Measurements from ENCODE around the gene PANK4. TPM values are rescaled to one million over a fixed set of nuclear protein-coding genes. Genes with fewer than 3 reads are reported as not detected.
A peak's percentile ranks its signal among the peaks of the same experiment; 100 is the strongest.

Gene PANK4
- total RNA-seq, 4 donors from 2014 or later = 22.5 to 48.9 (median 37.9) TPM

GRCh38 chr1:2544875-2545640 is 18.7 kb upstream of the PANK4 start:
- H3K36me3 ChIP-seq = no peaks in the 10 kb centered on the region
- H3K4me3 ChIP-seq = no peak overlapping the region
- no peak for TF ChIP-seq POLR2AphosphoS5 (IDR thresholded peaks at IDR 0.05)
- TF ChIP-seq CTCF (IDR thresholded peaks at IDR 0.05) = no peak
- TF ChIP-seq POLR2A (IDR thresholded peaks at IDR 0.05; ENCODE audit: low read depth) = no peak
- no peak for TF ChIP-seq EP300 (IDR thresholded peaks at IDR 0.05)
- H3K27me3 ChIP-seq = peaks cover 5 to 77% (median 23%) of the 10 kb centered on the region in 4 donors
- 92% methylated on average over 4 of the region's 19 CpGs for WGBS
- H3K4me1 ChIP-seq = peaks cover 61 to 79% (median 74%) of the 10 kb centered on the region in 4 donors
- intact Hi-C loops (cut with DNase I) = no loop called here
- peak overlapping the region; percentile 73 to 90 (median 86) for H3K27ac ChIP-seq (replicated peaks in 1 of 4)
- no peaks in the 10 kb centered on the region for H3K9me3 ChIP-seq
- DNase-seq (ENCODE audit: extremely low spot score) = no peak

GRCh38 chr1:2544093-2544874 is 17.9 kb upstream of the PANK4 start:
- Histone ChIP-seq H3K9me3 (no peaks in the 10 kb centered on the region), H3K27me3 (peaks cover 5 to 84% (median 25%) of the 10 kb centered on the region in 4 donors), H3K4me3 (no peak overlapping the region), H3K27ac (replicated peaks in 1 of 4) (peak overlapping the region in 2 of 4 donors; percentile 84 to 90), H3K36me3 (no peaks in the 10 kb centered on the region), H3K4me1 (peaks cover 55 to 73% (median 70%) of the 10 kb centered on the region in 4 donors)
- intact Hi-C loops (cut with DNase I) = no loop called here
- WGBS = 67% methylated on average over 6 of the region's 26 CpGs
- DNase-seq (ENCODE audit: extremely low spot score) = no peak
- TF ChIP-seq CTCF (IDR thresholded peaks at IDR 0.05) = no peak
- TF ChIP-seq POLR2AphosphoS5 (IDR thresholded peaks at IDR 0.05) = no peak
- no peak for TF ChIP-seq EP300 (IDR thresholded peaks at IDR 0.05)
- TF ChIP-seq POLR2A (IDR thresholded peaks at IDR 0.05; ENCODE audit: low read depth) = no peak

- peaks cover 5 to 91% (median 25%) of the 10 kb centered on the region in 4 donors for H3K27me3 ChIP-seq
- WGBS = no CpG with 5 or more reads among the region's 26 CpGs
Measured at GRCh38 chr1:2543543-2544092, 17.2 kb upstream of the PANK4 start.

More at GRCh38 chr1:2543543-2544092, 17.2 kb upstream of the PANK4 start:
- H3K9me3 ChIP-seq = no peaks in the 10 kb centered on the region
- intact Hi-C loops (cut with DNase I) = no loop called here
- no peaks in the 10 kb centered on the region for H3K36me3 ChIP-seq
- DNase-seq (ENCODE audit: extremely low spot score) = no peak
- no peak overlapping the region for H3K4me3 ChIP-seq
- no peak overlapping the region for H3K27ac ChIP-seq (replicated peaks in 1 of 4)
- peaks cover 50 to 67% (median 63%) of the 10 kb centered on the region in 4 donors for H3K4me1 ChIP-seq
- TF ChIP-seq POLR2AphosphoS5 (IDR thresholded peaks at IDR 0.05) = no peak
- TF ChIP-seq POLR2A (IDR thresholded peaks at IDR 0.05; ENCODE audit: low read depth) = no peak
- TF ChIP-seq CTCF (IDR thresholded peaks at IDR 0.05) = no peak
- no peak for TF ChIP-seq EP300 (IDR thresholded peaks at IDR 0.05)

Data from esophagus muscularis mucosa (tissue), 4 donors.